HepG2 (cell line): ENCODE measurements around the gene MRPL28. TPM values are rescaled to one million over a fixed set of nuclear protein-coding genes. Genes with fewer than 3 reads are reported as not detected.
A peak's percentile ranks its signal among the peaks of the same experiment; 100 is the strongest.

Experiments used
- GABPA ChIP-seq, 2 experiments: IDR thresholded peaks; 2 replicates each; pipeline ENCODE4 v1.6.1; 2011 to 2016; ENCODE audit warnings: low read depth in 2 of 2, low read length in 1 of 2, missing biosample characterization in 1 of 2, missing genetic modification characterization in 1 of 2
- HOXA9 ChIP-seq: sonication (generic); formaldehyde crosslinking; IDR thresholded peaks from 2 replicates; pipeline ENCODE4 v1.8.1; 2022; ENCODE audit warnings: missing genetic modification reagents, mild to moderate bottlenecking, moderate library complexity, borderline replicate concordance
- KDM1A ChIP-seq: IDR thresholded peaks from 2 replicates; pipeline ENCODE4 v1.6.1; 2016; ENCODE audit warnings: missing compliant biosample characterization
- LCORL ChIP-seq, 2 experiments: fragments of 450-650 bp in 1 of 2; sonication (generic) in 1 of 2; formaldehyde crosslinking in 1 of 2; IDR thresholded peaks; 2 replicates each; pipeline versions ENCODE4 v1.5.0 to v1.6.1; 2017 to 2020; ENCODE audit warnings: antibody characterized with exemption in 1 of 2, missing genetic modification reagents in 1 of 2
- MAFF ChIP-seq: IDR thresholded peaks from 2 replicates; pipeline ENCODE4 v1.6.1; 2011; ENCODE audit warnings: low read depth, low read length, improper control_type of control experiment
- MEIS1 ChIP-seq: sonication (generic); formaldehyde crosslinking; IDR thresholded peaks from 2 replicates; pipeline ENCODE4 v1.9.0; 2021; ENCODE audit warnings: mild to moderate bottlenecking, missing genetic modification reagents, moderate library complexity, borderline replicate concordance
- MNT ChIP-seq: fragments of 450-650 bp; IDR thresholded peaks from 2 replicates; pipeline ENCODE4 v1.6.1; 2016
- NFAT5 ChIP-seq: sonication (generic); formaldehyde crosslinking; IDR thresholded peaks from 2 replicates; pipeline ENCODE4 v1.4.0; 2020; ENCODE audit warnings: missing genetic modification reagents
- RAD51 ChIP-seq: fragments of 450-650 bp; IDR thresholded peaks from 2 replicates; pipeline ENCODE4 v1.6.1; 2016; ENCODE audit warnings: borderline replicate concordance
- SMC3 ChIP-seq: IDR thresholded peaks from 2 replicates; pipeline ENCODE4 v1.6.1; 2011; ENCODE audit warnings: low read length, improper control_type of control experiment
- SRY ChIP-seq: sonication (generic); formaldehyde crosslinking; IDR thresholded peaks from 2 replicates; pipeline ENCODE4 v1.8.0; 2022; ENCODE audit warnings: mild to moderate bottlenecking, missing genetic modification reagents
- TAF1 ChIP-seq: sonication (generic); formaldehyde crosslinking; IDR thresholded peaks from 2 replicates; pipeline ENCODE4 v1.4.0; 2020; ENCODE audit warnings: missing genetic modification reagents
- THAP7 ChIP-seq: sonication (generic); formaldehyde crosslinking; IDR thresholded peaks from 2 replicates; pipeline ENCODE4 v1.8.1; 2023; ENCODE audit warnings: mild to moderate bottlenecking, missing genetic modification reagents
- ZC3H13 ChIP-seq: sonication (generic); formaldehyde crosslinking; IDR thresholded peaks from 2 replicates; pipeline ENCODE4 v1.8.1; 2023; ENCODE audit warnings: mild to moderate bottlenecking, missing genetic modification reagents, moderate library complexity
- ZFP37 ChIP-seq: sonication (generic); formaldehyde crosslinking; IDR thresholded peaks from 2 replicates; pipeline ENCODE4 v1.4.0; 2020; ENCODE audit warnings: missing genetic modification reagents, borderline replicate concordance
- ZIK1 ChIP-seq: sonication (generic); formaldehyde crosslinking; IDR thresholded peaks from 2 replicates; pipeline ENCODE4 v1.5.0; 2020; ENCODE audit warnings: mild to moderate bottlenecking, low read depth, missing genetic modification reagents, borderline replicate concordance
- ZNF382 ChIP-seq: sonication (generic); formaldehyde crosslinking; IDR thresholded peaks from 2 replicates; pipeline ENCODE4 v1.5.0; 2020; ENCODE audit warnings: missing genetic modification reagents, mild to moderate bottlenecking, borderline replicate concordance
- ZNF446 ChIP-seq: sonication (generic); formaldehyde crosslinking; IDR thresholded peaks from 2 replicates; pipeline ENCODE4 v1.5.0; 2020; ENCODE audit warnings: mild to moderate bottlenecking, missing genetic modification reagents
- polyA plus RNA-seq, 8 experiments: library from polyadenylated mRNA; depleted of rRNA in 3 of 8; stranded (reverse) in 7 of 8; unstranded in 1 of 8; fragments of >200 nt; fragmentation: Illumina TruSeq in 4 of 8; extraction: Trizol in 4 of 8; gene quantifications; 2 replicates each; pipeline versions ENCODE4 v1.2.1 to v1.2.3, GENCODE V29; 2011 to 2016; ENCODE audit warnings: low read depth in 4 of 8, missing spikeins in 1 of 8, mixed read lengths in 1 of 8; ENCODE audit not compliant: insufficient read depth in 1 of 8
- total RNA-seq, 5 experiments: library from RNA; depleted of rRNA; stranded (reverse); fragments of >200 nt; fragmentation: Illumina TruSeq; extraction: Trizol; gene quantifications; 2 replicates each; pipeline ENCODE4 v1.2.3, GENCODE V29; 2016; ENCODE audit warnings: low read depth in 1 of 5
- TF ChIP-seq, protein P1 (sequence below): sonication (generic); formaldehyde crosslinking; IDR thresholded peaks from 2 replicates; pipeline ENCODE4 v1.8.1; 2023; ENCODE audit warnings: mild to moderate bottlenecking, missing genetic modification reagents

MRPL28 gene
- total and polyA plus RNA-seq, 2 of the 13 experiments (the other 11 are each of a cell fraction or from before 2014, with no cell fraction given) = 114 to 135 TPM

- 0 out of 2 replicates have a peak, but pooled peaks have one; percentile 17 for TF ChIP-seq NFAT5
- 0 out of 2 replicates have a peak, but pooled peaks have one; percentile 24 for TF ChIP-seq MEIS1
- TF ChIP-seq, protein P1, sequence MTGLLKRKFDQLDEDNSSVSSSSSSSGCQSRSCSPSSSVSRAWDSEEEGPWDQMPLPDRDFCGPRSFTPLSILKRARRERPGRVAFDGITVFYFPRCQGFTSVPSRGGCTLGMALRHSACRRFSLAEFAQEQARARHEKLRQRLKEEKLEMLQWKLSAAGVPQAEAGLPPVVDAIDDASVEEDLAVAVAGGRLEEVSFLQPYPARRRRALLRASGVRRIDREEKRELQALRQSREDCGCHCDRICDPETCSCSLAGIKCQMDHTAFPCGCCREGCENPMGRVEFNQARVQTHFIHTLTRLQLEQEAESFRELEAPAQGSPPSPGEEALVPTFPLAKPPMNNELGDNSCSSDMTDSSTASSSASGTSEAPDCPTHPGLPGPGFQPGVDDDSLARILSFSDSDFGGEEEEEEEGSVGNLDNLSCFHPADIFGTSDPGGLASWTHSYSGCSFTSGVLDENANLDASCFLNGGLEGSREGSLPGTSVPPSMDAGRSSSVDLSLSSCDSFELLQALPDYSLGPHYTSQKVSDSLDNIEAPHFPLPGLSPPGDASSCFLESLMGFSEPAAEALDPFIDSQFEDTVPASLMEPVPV (CRISPR knock-in tag) = peak; percentile 34; the same call in 1 of the 2 replicates
- TF ChIP-seq ZC3H13 (CRISPR knock-in tag) = no peak
- no peak for TF ChIP-seq THAP7 (CRISPR knock-in tag)
- no peak for TF ChIP-seq ZIK1 (CRISPR knock-in tag)
- TF ChIP-seq KDM1A (CRISPR knock-in tag) = no peak
- TF ChIP-seq RAD51 = no peak
- TF ChIP-seq SRY (CRISPR knock-in tag) = 0 out of 2 replicates have a peak, but pooled peaks have one; percentile 79
- TF ChIP-seq HOXA9 (CRISPR knock-in tag) = no peak
- TF ChIP-seq MAFF = no peak
- TF ChIP-seq ZNF446 (CRISPR knock-in tag) = peak; percentile 88; the same call in 1 of the 2 replicates
- peak; percentile 38; the same call in 1 of the 2 replicates for TF ChIP-seq MNT
- TF ChIP-seq ZNF382 (CRISPR knock-in tag) = no peak
- TF ChIP-seq LCORL (IDR thresholded peaks at IDR 0.05) = no peak
- TF ChIP-seq LCORL (CRISPR knock-in tag; IDR thresholded peaks at IDR 0.05) = peak; percentile 71
- TF ChIP-seq GABPA (IDR thresholded peaks at IDR 0.05; ENCODE audit: low read depth, low read length) = peak; percentile 32; the same call in 1 of the 2 replicates
- TF ChIP-seq GABPA (CRISPR knock-in tag; IDR thresholded peaks at IDR 0.05; ENCODE audit: low read depth) = no peak; the same call in 1 of the 2 replicates
- TF ChIP-seq SMC3 = no peak
- TF ChIP-seq TAF1 = peak; percentile 59; the same call in 1 of the 2 replicates
- TF ChIP-seq ZFP37 (CRISPR knock-in tag) = 0 out of 2 replicates have a peak, but pooled peaks have one; percentile 66
Measured at GRCh38 chr16:352547-353403, 17.6 kb downstream of the MRPL28 start, which contains the start of gene AXIN1 (continued).
